ENCODE data around the gene MNS1.

MNS1 gene

DNA sequence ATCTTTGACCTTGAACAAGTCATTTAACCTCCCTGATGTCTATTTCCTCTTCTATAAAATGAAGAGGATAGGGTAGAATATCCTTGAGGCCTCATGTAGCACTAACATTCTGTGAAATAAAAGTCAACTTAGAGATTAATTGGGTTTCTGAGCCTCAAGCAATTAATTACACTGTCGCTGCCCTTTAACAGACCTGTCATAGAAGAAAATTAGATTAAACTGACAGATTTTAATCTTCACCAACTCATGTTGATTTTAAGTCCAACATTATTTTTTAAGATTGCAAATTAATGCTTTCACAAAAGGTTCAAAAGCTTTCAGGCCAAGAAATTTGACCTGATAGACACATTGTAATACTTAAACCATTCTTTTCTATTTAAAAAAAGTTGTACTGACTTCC lies 8.1 kb upstream of the MNS1 start:
- no peaks in the 10 kb centered on the region for H3K27me3 ChIP-seq (replicated peaks; ENCODE audit: control insufficient read depth, insufficient read depth, low read length)
- H3K4me3 ChIP-seq (replicated peaks; ENCODE audit: low read depth, low read length), result no peak overlapping the region
- no peak for TF ChIP-seq CTCF (IDR thresholded peaks at IDR 0.05; ENCODE audit: insufficient read depth, low read length, poor library complexity, severe bottlenecking)
- DNase-seq (ENCODE audit: extremely low read depth, insufficient read length), result no peak
- H3K36me3 ChIP-seq (ENCODE audit: control insufficient read depth, insufficient read depth, low read length), result no peaks in the 10 kb centered on the region

- no peaks in the 10 kb centered on the region for H3K27me3 ChIP-seq (replicated peaks; ENCODE audit: control insufficient read depth, insufficient read depth, low read length)
- TF ChIP-seq CTCF (IDR thresholded peaks at IDR 0.05; ENCODE audit: insufficient read depth, low read length, poor library complexity, severe bottlenecking), result no peak
- no peak overlapping the region for H3K4me3 ChIP-seq (replicated peaks; ENCODE audit: low read depth, low read length)
- no peaks in the 10 kb centered on the region for H3K36me3 ChIP-seq (ENCODE audit: control insufficient read depth, insufficient read depth, low read length)
- DNase-seq (ENCODE audit: extremely low read depth, insufficient read length), result no peak
Observed at GRCh38 chr15:56472278-56472677, 7.3 kb upstream of the MNS1 start.

DNA sequence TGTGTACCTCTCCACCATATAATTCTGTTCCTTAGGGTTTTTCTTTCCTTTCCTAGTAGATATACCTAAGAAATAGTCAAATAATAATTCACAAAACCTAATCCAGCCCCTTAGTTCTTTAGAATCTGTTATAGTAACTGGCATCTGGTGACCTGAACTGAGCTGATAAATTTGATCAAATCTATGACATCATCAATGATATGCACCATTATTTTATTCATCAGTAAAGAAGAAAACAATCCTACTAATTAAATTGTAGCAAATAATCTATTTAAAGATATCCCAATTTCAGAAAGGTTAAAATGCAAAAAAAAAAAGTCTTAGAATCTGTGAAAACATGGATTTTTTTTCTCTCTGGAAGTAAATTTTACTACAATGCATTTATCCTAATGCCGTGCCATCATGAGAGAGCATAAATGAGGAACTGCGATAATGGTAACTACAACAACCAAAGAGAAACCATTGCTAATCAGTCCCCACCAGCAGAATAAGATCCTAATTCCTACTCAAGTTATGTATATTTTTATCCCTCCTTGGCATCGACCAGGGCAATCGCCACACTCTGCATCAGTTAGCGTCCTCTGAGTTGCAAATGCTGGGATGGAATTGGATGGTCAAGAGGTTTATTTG lies 6.6 kb upstream of the MNS1 start:
- Histone ChIP-seq H3K36me3 (ENCODE audit: control insufficient read depth, insufficient read depth, low read length) (no peaks in the 10 kb centered on the region), H3K4me3 (replicated peaks; ENCODE audit: low read depth, low read length) (no peak overlapping the region), H3K27me3 (replicated peaks; ENCODE audit: control insufficient read depth, insufficient read depth, low read length) (no peaks in the 10 kb centered on the region)
- DNase-seq (ENCODE audit: extremely low read depth, insufficient read length), result no peak
- no peak for TF ChIP-seq CTCF (IDR thresholded peaks at IDR 0.05; ENCODE audit: insufficient read depth, low read length, poor library complexity, severe bottlenecking)

DNA sequence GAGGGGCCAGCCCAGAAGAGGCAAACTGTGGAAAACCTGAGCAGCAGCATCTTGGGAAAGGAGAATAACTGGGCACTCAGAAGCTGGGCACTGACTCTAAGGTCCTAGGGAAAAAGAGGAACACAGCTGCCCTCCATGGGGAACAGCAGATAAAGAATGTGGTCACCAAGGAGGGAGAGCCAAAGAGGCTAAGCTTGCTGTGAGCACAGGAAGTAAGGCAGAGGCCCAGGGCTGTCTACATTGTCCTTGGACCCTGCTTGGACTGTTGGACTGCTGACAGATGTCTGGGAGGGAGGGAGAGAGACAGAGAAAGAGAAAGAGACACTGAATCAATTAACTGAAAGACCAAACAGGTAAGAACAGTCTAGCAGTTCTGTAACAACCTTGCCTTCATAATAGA lies 4.5 kb upstream of the MNS1 start:
- no peak for TF ChIP-seq CTCF (IDR thresholded peaks at IDR 0.05; ENCODE audit: insufficient read depth, low read length, poor library complexity, severe bottlenecking)
- H3K27me3 ChIP-seq (replicated peaks; ENCODE audit: control insufficient read depth, insufficient read depth, low read length), result no peaks in the 10 kb centered on the region
- DNase-seq (ENCODE audit: extremely low read depth, insufficient read length), result no peak
- H3K36me3 ChIP-seq (ENCODE audit: control insufficient read depth, insufficient read depth, low read length), result no peaks in the 10 kb centered on the region
- no peak overlapping the region for H3K4me3 ChIP-seq (replicated peaks; ENCODE audit: low read depth, low read length)

DNA sequence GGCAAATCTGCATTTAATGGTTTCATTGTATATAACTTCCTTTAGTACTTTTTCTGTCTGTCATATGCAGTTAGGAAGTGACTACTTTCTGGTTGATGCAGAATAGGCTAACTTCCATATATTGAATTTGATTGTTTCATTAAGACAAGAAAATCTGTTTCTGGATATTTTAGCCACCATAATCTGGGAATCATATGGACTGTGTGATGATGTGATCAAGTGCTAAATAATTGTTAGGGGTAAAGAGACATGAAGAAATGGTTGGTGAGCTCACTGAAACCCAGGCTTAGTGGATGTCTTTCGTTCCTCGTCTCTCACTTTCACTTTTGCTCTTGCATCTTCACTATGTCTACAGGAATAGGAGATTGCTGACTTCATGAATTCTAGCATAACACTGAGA lies 3.5 kb upstream of the MNS1 start:
- DNase-seq (ENCODE audit: extremely low read depth, insufficient read length), result peak; percentile 28
- Histone ChIP-seq H3K36me3 (ENCODE audit: control insufficient read depth, insufficient read depth, low read length) (no peaks in the 10 kb centered on the region), H3K27me3 (replicated peaks; ENCODE audit: control insufficient read depth, insufficient read depth, low read length) (no peaks in the 10 kb centered on the region), H3K4me3 (replicated peaks; ENCODE audit: low read depth, low read length) (peak overlapping the region; percentile 6; the same call in 1 of the 2 replicates)
- no peak for TF ChIP-seq CTCF (IDR thresholded peaks at IDR 0.05; ENCODE audit: insufficient read depth, low read length, poor library complexity, severe bottlenecking)

DNA sequence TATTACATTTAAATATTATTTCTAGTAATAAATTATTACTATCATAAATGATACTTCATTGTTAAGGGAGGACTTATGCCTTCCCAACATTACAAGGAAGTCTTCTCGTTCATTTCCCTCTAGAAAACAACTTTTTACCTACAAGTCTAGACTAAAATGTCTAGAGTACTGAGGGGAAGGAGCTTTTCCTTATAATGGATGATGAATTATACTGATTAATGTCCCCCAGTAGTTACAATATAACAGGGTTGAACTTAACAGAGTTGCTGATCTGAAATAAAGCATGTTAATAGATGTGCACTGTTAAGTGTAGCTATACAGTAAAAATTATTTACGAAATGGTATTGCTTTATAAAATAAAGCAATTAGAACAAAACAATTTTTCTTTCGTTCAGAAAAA lies 2.7 kb upstream of the MNS1 start:
- TF ChIP-seq CTCF (IDR thresholded peaks at IDR 0.05; ENCODE audit: insufficient read depth, low read length, poor library complexity, severe bottlenecking), result no peak
- H3K4me3 ChIP-seq (replicated peaks; ENCODE audit: low read depth, low read length), result no peak overlapping the region
- no peak for DNase-seq (ENCODE audit: extremely low read depth, insufficient read length)
- H3K27me3 ChIP-seq (replicated peaks; ENCODE audit: control insufficient read depth, insufficient read depth, low read length), result no peaks in the 10 kb centered on the region
- H3K36me3 ChIP-seq (ENCODE audit: control insufficient read depth, insufficient read depth, low read length), result no peaks in the 10 kb centered on the region

Measured in GM06990 (cell line).